ENCODE measurements around the gene SYT17.

DNA sequence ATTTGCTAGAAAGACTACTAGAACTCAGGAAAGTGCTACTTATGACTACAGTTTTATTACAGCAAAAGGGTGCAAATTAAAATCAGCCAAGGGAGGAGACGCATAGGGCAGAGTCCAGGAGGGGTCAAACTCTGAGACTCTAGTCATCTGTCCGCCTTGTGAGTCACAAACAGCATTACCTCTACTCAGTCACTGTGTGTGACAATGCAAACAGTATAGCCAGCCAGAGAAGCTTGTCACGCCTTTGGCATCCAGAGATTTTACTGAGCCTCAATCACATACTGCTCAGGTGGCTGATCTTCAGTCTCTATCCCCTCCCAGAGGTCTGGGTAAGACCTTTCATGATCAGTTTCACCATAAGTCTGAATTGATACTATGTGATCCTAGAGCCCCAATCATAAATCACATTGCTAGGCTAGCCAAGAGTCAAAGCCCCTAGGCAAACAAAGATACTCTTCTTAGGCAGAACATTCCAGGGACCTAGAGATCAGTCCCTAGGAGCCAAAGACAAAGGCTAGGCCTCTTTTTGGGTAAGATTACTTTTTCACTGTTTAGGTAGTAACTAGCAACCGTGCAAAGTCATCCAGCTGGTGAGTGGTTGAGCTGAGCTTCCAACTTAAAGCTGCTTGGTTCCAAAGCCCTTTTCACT, 68.6 kb downstream of the SYT17 start:
- TF ChIP-seq, protein P1, sequence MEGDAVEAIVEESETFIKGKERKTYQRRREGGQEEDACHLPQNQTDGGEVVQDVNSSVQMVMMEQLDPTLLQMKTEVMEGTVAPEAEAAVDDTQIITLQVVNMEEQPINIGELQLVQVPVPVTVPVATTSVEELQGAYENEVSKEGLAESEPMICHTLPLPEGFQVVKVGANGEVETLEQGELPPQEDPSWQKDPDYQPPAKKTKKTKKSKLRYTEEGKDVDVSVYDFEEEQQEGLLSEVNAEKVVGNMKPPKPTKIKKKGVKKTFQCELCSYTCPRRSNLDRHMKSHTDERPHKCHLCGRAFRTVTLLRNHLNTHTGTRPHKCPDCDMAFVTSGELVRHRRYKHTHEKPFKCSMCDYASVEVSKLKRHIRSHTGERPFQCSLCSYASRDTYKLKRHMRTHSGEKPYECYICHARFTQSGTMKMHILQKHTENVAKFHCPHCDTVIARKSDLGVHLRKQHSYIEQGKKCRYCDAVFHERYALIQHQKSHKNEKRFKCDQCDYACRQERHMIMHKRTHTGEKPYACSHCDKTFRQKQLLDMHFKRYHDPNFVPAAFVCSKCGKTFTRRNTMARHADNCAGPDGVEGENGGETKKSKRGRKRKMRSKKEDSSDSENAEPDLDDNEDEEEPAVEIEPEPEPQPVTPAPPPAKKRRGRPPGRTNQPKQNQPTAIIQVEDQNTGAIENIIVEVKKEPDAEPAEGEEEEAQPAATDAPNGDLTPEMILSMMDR (IDR thresholded peaks at IDR 0.05), result no peak
- TF ChIP-seq POLR2A (IDR thresholded peaks at IDR 0.05) (no peak), POLR2AphosphoS5 (IDR thresholded peaks at IDR 0.05) (no peak)
